ENCODE data around the gene ATP13A3.

ATP13A3 gene

GRCh38 chr3:194472290-194472920 lies 14.4 kb downstream of the ATP13A3 start:
- Histone ChIP-seq H3K36me3 (ENCODE audit: insufficient read depth, low read length) (peaks cover 10% of the 10 kb centered on the region; the same call in 1 of the 2 replicates), H3K9me3 (ENCODE audit: low read length) (no peaks in the 10 kb centered on the region), H3K79me2 (ENCODE audit: insufficient read depth, low read length) (peaks cover 98% of the 10 kb centered on the region), H3K27me3 (ENCODE audit: insufficient read depth, low read length) (no peaks in the 10 kb centered on the region), H3K9ac (ENCODE audit: low read length) (no peak overlapping the region), H4K20me1 (ENCODE audit: insufficient read depth, low read length) (no peaks in the 10 kb centered on the region), H3K27ac (ENCODE audit: low read depth, low read length, poor library complexity, severe bottlenecking) (no peak overlapping the region), H3K9me2 (ENCODE audit: low read depth, low read length) (no peaks in the 10 kb centered on the region), H3K4me1 (ENCODE audit: insufficient read depth, low read length, severe bottlenecking) (peaks cover 40% of the 10 kb centered on the region), H3K4me3 (ENCODE audit: low read depth, low read length, poor library complexity, severe bottlenecking) (no peak overlapping the region), H3F3A (ENCODE audit: insufficient read depth, low read length) (0 out of 2 replicates have a peak, but pooled peaks cover 5% of the 10 kb centered on the region), H2AFZ (ENCODE audit: low read length) (no peak overlapping the region), H3K4me2 (ENCODE audit: low read length) (no peak overlapping the region)
- TF ChIP-seq CTCF (IDR thresholded peaks at IDR 0.05; ENCODE audit: low read length) (peak; percentile 99), EZH2 (IDR thresholded peaks at IDR 0.05; ENCODE audit: borderline replicate concordance, low read length) (no peak)

- H3K4me2 ChIP-seq (ENCODE audit: low read length) = no peak overlapping the region
These were observed 14.9 kb downstream of the ATP13A3 start for GRCh38 chr3:194471863-194472262.

GRCh38 chr3:194470615-194471014 lies 16.2 kb downstream of the ATP13A3 start:
- TF ChIP-seq CTCF (IDR thresholded peaks at IDR 0.05; ENCODE audit: low read length) (no peak), EZH2 (IDR thresholded peaks at IDR 0.05; ENCODE audit: borderline replicate concordance, low read length) (no peak)
- Histone ChIP-seq H3K9me2 (ENCODE audit: low read depth, low read length) (no peaks in the 10 kb centered on the region), H3K4me2 (ENCODE audit: low read length) (no peak overlapping the region), H4K20me1 (ENCODE audit: insufficient read depth, low read length) (no peaks in the 10 kb centered on the region), H3F3A (ENCODE audit: insufficient read depth, low read length) (0 out of 2 replicates have a peak, but pooled peaks cover 5% of the 10 kb centered on the region), H3K9me3 (ENCODE audit: low read length) (no peaks in the 10 kb centered on the region), H3K27me3 (ENCODE audit: insufficient read depth, low read length) (no peaks in the 10 kb centered on the region), H2AFZ (ENCODE audit: low read length) (no peak overlapping the region), H3K9ac (ENCODE audit: low read length) (no peak overlapping the region), H3K36me3 (ENCODE audit: insufficient read depth, low read length) (peaks cover 8% of the 10 kb centered on the region; the same call in 1 of the 2 replicates), H3K4me3 (ENCODE audit: low read depth, low read length, poor library complexity, severe bottlenecking) (no peak overlapping the region), H3K4me1 (ENCODE audit: insufficient read depth, low read length, severe bottlenecking) (peaks cover 25% of the 10 kb centered on the region), H3K79me2 (ENCODE audit: insufficient read depth, low read length) (peaks cover 98% of the 10 kb centered on the region), H3K27ac (ENCODE audit: low read depth, low read length, poor library complexity, severe bottlenecking) (no peak overlapping the region)

More at GRCh38 chr3:194471863-194472262, 14.9 kb downstream of the ATP13A3 start:
- Histone ChIP-seq H3K27ac (ENCODE audit: low read depth, low read length, poor library complexity, severe bottlenecking) (no peak overlapping the region), H3K9me2 (ENCODE audit: low read depth, low read length) (no peaks in the 10 kb centered on the region), H3K27me3 (ENCODE audit: insufficient read depth, low read length) (no peaks in the 10 kb centered on the region), H4K20me1 (ENCODE audit: insufficient read depth, low read length) (no peaks in the 10 kb centered on the region), H3K4me1 (ENCODE audit: insufficient read depth, low read length, severe bottlenecking) (peaks cover 37% of the 10 kb centered on the region), H3K36me3 (ENCODE audit: insufficient read depth, low read length) (peaks cover 10% of the 10 kb centered on the region; the same call in 1 of the 2 replicates), H3K4me3 (ENCODE audit: low read depth, low read length, poor library complexity, severe bottlenecking) (no peak overlapping the region), H3K79me2 (ENCODE audit: insufficient read depth, low read length) (peaks cover 99% of the 10 kb centered on the region), H2AFZ (ENCODE audit: low read length) (no peak overlapping the region), H3K9me3 (ENCODE audit: low read length) (no peaks in the 10 kb centered on the region), H3K9ac (ENCODE audit: low read length) (no peak overlapping the region; the same call in 1 of the 2 replicates), H3F3A (ENCODE audit: insufficient read depth, low read length) (0 out of 2 replicates have a peak, but pooled peaks cover 5% of the 10 kb centered on the region)
- TF ChIP-seq EZH2 (IDR thresholded peaks at IDR 0.05; ENCODE audit: borderline replicate concordance, low read length) (no peak), CTCF (IDR thresholded peaks at IDR 0.05; ENCODE audit: low read length) (no peak)
